ENCODE measurements around the gene TRIM27.
A peak's percentile ranks its signal among the peaks of the same experiment; 100 is the strongest.

The TRIM27 gene

DNA sequence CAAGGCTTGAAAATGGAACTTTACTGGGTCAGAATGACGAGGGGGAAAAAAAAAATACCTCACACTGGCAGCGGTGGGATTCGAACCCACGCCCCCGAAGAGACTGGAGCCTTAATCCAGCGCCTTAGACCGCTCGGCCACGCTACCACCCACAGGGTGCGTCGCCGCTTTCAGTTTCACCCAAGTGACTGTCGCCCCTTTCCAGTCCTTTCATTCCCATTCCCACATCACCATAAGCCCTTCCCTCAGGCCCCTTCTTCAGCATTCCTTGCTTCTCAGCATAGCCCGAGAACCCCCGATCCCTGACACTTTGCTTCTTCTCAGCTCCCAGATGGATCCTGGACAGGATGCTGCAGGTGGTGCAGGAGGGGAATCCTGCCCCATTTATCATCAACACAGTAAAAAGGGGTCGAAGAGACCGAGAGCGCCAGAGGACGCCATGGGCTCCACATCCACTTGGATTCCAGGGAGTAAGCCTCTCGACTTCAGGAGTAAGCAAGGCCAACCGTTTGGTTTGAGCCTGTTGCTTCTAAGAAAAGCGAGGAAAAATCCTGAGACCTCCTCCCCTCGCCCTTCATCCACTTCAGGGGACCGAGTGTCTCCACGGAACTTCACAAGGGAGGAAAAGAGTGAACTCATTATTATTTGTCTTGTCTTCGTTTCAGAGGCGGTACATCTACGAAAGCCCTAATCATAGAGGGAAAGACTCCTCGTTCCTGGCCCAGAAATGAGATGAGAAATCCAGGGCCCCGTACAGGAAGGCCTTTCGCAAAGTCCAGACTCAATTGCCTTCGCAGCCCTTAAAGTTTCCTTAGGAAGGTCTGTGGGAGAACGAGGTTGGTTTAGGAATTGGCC is 20.0 kb upstream of the TRIM27 start:
- Histone ChIP-seq H3K27me3 (replicated peaks; ENCODE audit: control insufficient read depth, insufficient read depth, low read length) (no peaks in the 10 kb centered on the region), H3K36me3 (ENCODE audit: control insufficient read depth, insufficient read depth, low read length) (no peaks in the 10 kb centered on the region), H3K4me3 (replicated peaks; ENCODE audit: low read depth, low read length) (peak overlapping the region; percentile 65)
- DNase-seq (ENCODE audit: extremely low read depth, insufficient read length): peak; percentile 75
- TF ChIP-seq, protein P1, sequence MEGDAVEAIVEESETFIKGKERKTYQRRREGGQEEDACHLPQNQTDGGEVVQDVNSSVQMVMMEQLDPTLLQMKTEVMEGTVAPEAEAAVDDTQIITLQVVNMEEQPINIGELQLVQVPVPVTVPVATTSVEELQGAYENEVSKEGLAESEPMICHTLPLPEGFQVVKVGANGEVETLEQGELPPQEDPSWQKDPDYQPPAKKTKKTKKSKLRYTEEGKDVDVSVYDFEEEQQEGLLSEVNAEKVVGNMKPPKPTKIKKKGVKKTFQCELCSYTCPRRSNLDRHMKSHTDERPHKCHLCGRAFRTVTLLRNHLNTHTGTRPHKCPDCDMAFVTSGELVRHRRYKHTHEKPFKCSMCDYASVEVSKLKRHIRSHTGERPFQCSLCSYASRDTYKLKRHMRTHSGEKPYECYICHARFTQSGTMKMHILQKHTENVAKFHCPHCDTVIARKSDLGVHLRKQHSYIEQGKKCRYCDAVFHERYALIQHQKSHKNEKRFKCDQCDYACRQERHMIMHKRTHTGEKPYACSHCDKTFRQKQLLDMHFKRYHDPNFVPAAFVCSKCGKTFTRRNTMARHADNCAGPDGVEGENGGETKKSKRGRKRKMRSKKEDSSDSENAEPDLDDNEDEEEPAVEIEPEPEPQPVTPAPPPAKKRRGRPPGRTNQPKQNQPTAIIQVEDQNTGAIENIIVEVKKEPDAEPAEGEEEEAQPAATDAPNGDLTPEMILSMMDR (IDR thresholded peaks at IDR 0.05; ENCODE audit: insufficient read depth, low read length, poor library complexity, severe bottlenecking): no peak

DNA sequence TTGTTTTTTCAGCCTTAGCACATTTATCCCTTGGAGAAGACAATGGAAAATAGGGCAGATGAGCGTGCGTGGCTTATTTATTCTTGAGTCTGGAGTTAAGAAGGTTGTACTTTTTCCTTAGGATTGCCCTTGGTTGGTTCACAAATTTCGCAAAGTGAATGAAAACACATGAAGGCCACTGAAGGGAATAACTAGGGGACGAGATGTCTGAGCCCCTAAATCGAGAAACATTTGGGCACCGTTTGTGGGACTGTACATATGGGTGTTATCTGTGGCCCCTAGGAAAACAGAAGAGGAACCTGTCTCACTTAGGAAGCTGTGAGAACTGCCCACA is 19.4 kb upstream of the TRIM27 start:
- TF ChIP-seq, protein P1 (IDR thresholded peaks at IDR 0.05; ENCODE audit: insufficient read depth, low read length, poor library complexity, severe bottlenecking): no peak
- DNase-seq (ENCODE audit: extremely low read depth, insufficient read length): no peak
- peak overlapping the region; percentile 65 for H3K4me3 ChIP-seq (replicated peaks; ENCODE audit: low read depth, low read length)
- no peaks in the 10 kb centered on the region for H3K27me3 ChIP-seq (replicated peaks; ENCODE audit: control insufficient read depth, insufficient read depth, low read length)
- no peaks in the 10 kb centered on the region for H3K36me3 ChIP-seq (ENCODE audit: control insufficient read depth, insufficient read depth, low read length)

DNA sequence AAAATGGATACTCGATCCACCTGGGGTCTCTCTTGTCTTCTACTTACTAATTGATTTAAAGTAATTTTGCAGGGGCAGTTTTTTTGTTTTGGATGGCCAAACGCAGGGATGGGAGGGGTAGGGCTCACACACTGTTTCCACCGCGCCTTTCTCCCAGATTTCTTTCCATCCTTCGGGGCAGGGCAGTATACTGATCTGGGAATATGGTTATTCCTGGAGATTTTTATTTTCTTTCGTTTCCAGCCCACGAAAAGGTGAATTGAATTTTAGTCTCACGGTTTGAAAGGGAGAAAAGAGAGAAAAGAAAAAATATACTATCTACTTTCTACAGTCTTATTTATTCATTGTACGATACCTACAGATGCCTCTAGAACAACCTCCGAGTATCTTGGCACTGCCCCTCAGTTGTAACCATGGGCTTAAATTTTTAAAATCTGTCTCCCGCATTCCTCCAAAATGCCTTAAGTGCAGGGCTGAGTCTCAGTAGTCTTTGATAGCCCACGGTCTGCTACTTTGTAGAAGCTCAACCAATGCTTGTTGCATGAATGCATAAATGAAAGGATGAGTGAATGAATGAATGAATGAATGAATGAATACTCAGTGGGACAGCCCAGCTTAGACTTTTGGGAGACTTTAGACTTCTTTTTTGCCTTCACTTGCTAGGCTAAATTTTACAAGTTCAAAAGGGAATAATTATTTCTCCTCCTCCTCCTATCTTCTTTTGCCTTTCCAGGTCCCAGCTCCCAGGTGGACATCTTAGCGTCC is 18.1 kb upstream of the TRIM27 start:
- no peaks in the 10 kb centered on the region for H3K27me3 ChIP-seq (replicated peaks; ENCODE audit: control insufficient read depth, insufficient read depth, low read length)
- DNase-seq (ENCODE audit: extremely low read depth, insufficient read length): no peak
- TF ChIP-seq, protein P1 (IDR thresholded peaks at IDR 0.05; ENCODE audit: insufficient read depth, low read length, poor library complexity, severe bottlenecking): no peak
- H3K4me3 ChIP-seq (replicated peaks; ENCODE audit: low read depth, low read length): peak overlapping the region; percentile 64
- H3K36me3 ChIP-seq (ENCODE audit: control insufficient read depth, insufficient read depth, low read length): no peaks in the 10 kb centered on the region

DNA sequence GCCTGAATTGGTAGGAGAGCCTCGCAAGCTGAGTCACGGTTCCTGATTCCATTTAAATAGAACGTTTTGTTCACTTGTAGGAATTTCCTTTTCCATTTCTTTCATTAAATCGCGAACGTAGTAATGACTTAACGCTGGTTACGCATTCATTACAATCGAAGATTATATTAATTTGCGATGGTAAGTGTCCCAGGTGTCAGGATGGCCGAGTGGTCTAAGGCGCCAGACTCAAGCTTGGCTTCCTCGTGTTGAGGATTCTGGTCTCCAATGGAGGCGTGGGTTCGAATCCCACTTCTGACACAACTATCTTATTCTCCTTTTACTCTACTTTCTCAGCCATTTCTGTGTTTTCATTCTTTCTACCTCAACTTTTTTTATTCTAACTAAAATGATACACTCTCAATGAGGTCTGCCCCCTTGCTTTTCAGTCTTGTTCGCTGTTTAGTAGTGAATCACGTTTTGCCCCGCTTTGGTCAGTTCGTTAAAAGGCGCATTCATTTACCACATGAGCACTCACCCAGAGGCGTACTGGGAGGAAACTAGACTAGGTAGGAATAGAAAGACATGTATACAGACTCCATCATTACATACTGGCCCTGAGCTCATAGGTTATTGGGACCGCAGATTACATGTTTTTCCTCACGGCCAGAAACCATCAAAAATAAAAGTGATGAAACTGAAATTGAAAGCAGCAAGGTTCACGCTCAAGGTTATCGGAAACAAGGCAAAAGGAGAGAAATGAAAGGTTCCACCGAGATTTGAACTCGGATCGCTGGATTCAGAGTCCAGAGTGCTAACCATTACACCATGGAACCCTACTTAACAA is 17.3 kb upstream of the TRIM27 start:
- Histone ChIP-seq H3K4me3 (replicated peaks; ENCODE audit: low read depth, low read length) (peak overlapping the region; percentile 64), H3K27me3 (replicated peaks; ENCODE audit: control insufficient read depth, insufficient read depth, low read length) (no peaks in the 10 kb centered on the region), H3K36me3 (ENCODE audit: control insufficient read depth, insufficient read depth, low read length) (no peaks in the 10 kb centered on the region)
- TF ChIP-seq, protein P1 (IDR thresholded peaks at IDR 0.05; ENCODE audit: insufficient read depth, low read length, poor library complexity, severe bottlenecking): no peak
- DNase-seq (ENCODE audit: extremely low read depth, insufficient read length): peak; percentile 75

DNA sequence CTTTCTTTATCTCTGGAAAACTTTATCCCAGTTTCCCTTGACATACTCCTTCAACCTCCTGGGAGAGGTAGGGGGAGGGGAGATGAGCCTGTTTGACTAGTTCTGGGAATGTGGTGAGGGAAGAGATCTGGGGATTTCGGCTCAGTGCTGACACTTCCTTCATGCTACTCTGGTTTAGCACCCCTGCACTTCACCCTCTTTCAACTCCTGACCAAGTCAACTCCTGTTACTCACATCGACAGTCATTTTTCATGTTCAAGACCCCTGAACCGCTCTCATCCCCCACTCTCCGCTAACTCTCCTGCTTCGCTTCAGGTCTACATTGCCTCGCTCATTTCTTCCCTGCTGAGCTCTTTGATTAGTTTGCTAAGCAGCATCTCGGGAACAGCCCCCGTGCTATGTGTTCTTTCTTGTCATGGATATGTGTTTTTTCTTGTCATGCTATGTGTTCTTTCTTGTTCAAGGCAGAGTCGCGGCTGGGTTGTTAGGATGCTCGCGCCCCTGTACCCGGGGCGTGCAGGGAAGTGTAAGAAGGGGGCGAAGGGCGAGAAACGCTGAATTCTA is 16.6 kb upstream of the TRIM27 start:
- TF ChIP-seq, protein P1 (IDR thresholded peaks at IDR 0.05; ENCODE audit: insufficient read depth, low read length, poor library complexity, severe bottlenecking): no peak
- no peak for DNase-seq (ENCODE audit: extremely low read depth, insufficient read length)
- Histone ChIP-seq H3K4me3 (replicated peaks; ENCODE audit: low read depth, low read length) (peak overlapping the region; percentile 64), H3K36me3 (ENCODE audit: control insufficient read depth, insufficient read depth, low read length) (no peaks in the 10 kb centered on the region), H3K27me3 (replicated peaks; ENCODE audit: control insufficient read depth, insufficient read depth, low read length) (no peaks in the 10 kb centered on the region)

All from GM06990 (cell line).